NCI-H2107 treated with DMSO at 0.1 percent for 48 hours (cell line): Measurements from ENCODE around the gene CDPF1.
A peak's percentile ranks its signal among the peaks of the same experiment; 100 is the strongest.

Experiments used
- DNase-seq: peaks from one replicate; lab custom pipeline; 2025; ENCODE audit not compliant: unreplicated experiment; lab: John Stamatoyannopoulos, UW

CDPF1 gene, protein sequence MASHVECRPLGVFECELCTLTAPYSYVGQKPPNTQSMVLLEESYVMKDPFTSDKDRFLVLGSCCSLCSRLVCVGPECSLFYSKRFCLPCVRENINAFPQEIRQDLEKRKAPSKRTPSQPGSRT

GRCh38 chr22:46250035-46250782 lies at the start of gene CDPF1:
TSS of gene CDPF1 (minus strand) at chr22:46250293. CDS start at chr22:46248284, 2,009 bp downstream.
- peak; percentile 61 for DNase-seq

DNA sequence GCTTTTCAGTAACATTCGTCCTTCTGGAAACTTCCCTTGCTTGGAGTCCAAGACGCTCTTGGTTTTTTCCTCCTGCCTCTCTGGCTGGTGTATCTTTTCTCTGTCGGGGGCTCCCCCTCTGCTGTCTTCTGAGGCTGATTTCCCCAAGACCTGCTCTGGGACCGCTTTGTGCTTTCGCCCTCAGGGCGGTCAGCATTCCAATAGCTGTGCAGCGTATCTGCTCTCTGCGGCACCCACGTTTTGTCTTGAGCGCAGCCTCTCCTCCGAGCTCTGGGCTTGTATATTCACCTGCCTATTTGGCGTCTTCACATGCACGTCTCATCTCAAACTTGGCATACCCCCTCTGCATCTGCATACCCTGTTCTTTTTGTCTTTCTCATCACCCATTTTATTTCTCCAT lies 49.0 kb upstream of the CDPF1 start:
- DNase-seq, result no peak

GRCh38 chr22:46297151-46297812 lies 47.2 kb upstream of the CDPF1 start:
- peak; percentile 14 for DNase-seq

GRCh38 chr22:46296257-46297150 lies 46.4 kb upstream of the CDPF1 start, which contains the start of gene GTSE1:
TSS of gene GTSE1 (plus strand) at chr22:46296870. CDS start at chr22:46297401, 531 bp downstream.
- DNase-seq, result peak; percentile 79

DNA sequence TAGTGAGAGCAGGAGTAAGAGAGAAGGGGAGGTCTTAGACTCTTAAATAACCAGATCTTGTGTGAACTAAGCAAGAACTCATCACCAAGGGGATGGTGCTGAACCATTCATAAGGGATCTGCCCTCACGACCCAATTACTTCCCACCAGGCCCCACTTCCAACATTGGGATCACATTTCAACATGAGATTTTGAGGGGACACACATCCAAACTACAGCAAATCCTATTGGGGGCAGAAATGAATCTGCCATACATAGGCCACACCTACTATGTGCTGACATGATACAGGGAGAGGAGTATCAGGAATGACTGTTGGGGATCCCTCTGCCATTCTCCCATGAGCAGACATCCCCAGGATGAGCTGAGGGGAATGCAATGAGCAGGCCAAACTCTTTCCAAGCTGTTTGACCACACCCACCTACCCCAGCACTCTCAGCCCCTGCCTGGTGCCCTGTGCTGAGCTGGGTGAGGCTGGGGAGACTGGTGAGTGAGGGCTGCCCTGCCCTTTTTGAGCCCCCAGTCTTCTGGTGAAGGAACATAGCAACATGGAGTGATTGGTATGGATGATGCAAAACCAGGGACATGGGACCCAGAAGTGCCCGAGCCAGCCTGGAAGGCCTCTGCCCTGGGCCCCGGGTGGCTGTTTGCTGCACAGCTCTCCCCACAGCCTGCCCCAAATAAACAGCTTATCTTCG lies 45.3 kb upstream of the CDPF1 start:
- DNase-seq, result no peak

GRCh38 chr22:46294784-46295183 lies 44.7 kb upstream of the CDPF1 start:
- no peak for DNase-seq

- DNase-seq, result no peak
Measured at GRCh38 chr22:46293577-46294260, 43.6 kb upstream of the CDPF1 start.

DNA sequence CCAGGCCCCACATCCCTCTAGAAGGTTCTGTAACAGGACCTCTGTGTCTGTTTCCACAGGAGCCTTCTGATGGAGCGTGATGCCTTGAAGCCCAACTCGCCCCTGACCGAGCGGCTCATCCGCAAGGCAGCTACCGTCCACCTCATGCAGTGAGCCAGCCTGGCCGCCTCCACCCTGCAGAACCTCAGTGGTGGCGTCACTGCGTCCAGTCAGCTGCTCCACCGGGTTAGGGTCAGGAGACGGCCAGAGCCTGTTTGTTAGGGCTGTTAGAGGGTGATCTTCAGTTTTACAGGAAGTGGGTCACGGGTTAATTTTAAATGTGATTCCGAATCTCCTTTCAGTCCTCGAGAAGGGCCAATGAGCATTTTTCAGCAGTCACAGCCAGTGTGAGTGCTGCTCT lies 42.6 kb upstream of the CDPF1 start:
- DNase-seq, result no peak

DNA sequence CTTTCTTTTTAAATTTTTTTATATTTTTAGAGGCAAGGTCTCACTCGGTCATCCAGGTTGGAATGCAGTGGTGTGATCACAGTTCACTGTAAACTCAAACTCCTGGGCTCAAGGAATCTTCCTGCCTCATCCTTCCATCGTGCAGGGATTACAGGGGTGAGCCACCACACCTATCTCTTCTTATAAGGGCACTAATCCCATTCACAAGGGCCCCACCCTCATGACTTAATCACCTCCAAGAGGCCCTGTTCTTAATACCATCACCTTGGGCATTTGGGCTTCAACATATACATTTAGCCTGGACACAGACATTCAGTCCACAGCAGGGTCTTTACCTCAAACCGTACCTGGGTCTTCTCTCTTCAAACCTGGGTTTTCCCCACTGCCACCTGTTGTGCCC lies 42.1 kb upstream of the CDPF1 start:
- no peak for DNase-seq

DNA sequence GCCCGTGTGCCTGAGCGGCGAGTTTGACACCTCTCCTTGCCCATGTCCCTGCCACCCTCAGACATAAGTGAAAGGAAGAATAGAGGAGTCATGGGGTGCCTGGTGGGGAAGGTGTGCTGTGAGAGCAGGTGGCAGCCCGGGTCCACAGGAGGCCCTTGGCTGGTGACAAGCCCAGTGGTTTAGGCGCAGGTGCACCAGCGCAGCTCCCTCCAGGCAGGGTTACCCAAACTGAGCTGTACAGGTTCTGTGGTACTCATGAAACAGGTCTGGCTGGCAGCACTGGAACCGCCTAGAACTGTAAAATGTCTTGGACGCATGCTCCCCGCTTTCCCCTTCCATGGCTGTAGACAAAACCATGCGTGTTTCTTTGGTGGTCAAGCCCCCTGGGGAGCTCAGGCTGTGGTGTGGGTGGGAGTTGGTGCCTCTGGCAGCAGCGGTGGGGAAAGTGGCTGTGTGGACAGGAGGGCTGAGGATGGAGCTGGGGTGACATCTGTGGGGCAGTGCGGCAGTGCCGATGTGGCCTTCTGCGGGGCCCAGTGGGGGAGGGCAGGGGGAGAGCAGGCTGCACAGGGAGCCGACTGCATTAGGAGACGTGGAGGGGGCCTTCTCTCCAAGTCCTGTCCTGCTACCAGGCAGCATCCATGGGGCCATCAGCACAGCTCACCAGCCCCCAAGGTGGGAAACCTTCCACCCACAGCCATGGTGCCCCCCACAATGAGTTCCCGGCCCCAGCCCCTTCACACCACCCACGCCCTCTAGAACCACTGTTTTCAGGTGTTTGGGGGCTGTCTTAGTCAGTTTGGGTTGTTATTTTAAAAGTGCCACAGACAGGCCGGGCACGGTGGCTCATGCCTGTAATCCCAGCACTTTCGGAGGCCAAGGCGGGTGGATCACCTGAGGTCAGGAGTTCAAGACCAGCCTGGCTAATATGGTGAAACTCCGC lies 41.0 kb upstream of the CDPF1 start:
- peak; percentile 52 for DNase-seq

- peak; percentile 40 for DNase-seq
Measured at GRCh38 chr22:46290121-46290842, 40.2 kb upstream of the CDPF1 start.

DNA sequence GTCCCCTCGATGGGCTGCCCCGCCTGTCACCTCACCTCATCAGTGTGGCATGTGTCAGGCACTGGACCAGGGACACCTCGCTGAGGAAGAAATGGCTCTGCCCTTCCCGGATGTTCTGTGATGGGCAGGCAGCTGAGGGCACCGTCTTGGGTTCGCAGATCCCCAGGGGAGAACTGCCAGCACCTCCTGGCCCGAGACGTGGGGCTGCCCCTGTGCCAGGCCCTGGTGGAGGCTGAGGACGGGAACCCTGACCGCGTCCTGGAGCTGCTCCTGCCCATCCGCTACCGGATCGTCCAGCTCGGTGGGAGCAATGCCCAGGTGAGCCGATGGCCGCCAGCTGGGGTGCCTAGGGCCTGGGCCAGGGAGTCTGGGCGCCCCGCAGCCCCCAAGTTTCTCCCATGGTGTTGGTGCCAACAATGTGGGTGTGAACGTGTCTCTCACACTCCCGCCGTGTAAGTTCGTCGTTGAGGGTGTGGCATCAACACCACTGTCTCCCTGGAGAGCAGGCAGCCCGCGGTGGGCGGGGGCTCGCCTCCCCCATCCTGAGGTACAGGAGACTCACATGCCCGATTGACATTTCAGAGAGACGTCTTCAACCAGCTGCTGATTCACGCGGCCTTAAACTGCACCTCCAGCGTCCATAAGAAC lies 39.3 kb upstream of the CDPF1 start:
- no peak for DNase-seq

DNA sequence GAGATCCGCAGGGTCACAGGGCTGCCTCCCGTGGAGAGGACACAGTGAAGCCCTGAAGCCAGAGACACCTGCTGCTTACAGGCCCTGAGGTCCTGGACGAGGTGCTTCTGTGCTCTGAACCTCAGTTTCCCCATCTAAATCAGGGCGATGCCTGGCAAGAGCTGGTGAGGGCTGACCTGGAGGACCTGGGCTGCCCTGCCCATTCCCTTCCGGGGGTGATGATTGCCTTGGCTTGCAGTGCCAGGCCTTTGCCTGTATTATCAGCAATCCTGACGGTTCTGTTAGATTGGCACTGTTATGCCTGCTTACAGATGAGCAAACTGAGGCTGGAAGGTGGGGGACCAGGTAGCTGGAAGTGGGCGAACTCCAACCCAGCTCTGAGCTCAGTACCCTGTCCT lies 38.8 kb upstream of the CDPF1 start:
- no peak for DNase-seq

- no peak for DNase-seq
Measured at GRCh38 chr22:46287873-46288751, 38.0 kb upstream of the CDPF1 start.

GRCh38 chr22:46286941-46287872 lies 37.1 kb upstream of the CDPF1 start:
- DNase-seq, result no peak

DNA sequence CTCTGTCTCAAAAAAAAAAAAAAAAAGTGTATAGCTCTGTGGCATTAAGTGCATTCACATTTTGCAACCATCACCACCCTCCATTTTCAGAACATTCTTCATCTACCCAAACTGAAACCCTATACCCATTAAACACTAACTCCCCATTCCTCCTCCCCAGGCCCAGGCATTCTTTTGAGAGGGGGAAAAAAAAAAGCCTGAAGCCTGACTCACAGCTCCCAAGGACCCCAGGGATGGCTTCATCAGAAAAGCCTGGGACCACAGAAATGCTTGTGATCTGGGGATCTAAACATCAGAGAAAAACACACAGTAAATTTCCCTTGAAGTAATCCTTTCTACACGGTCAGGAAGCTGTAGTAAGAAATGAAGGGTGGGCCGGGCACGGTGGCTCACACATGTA lies 35.9 kb upstream of the CDPF1 start:
- no peak for DNase-seq
